ENCODE measurements around the gene GPR62. TPM values are rescaled to one million over a fixed set of nuclear protein-coding genes. Genes with fewer than 3 reads are reported as not detected.

GPR62 gene
- total and polyA plus RNA-seq, 9 of the 15 experiments (the other 6 are each of a cell fraction or from before 2014, with no cell fraction given) = not detected

DNA sequence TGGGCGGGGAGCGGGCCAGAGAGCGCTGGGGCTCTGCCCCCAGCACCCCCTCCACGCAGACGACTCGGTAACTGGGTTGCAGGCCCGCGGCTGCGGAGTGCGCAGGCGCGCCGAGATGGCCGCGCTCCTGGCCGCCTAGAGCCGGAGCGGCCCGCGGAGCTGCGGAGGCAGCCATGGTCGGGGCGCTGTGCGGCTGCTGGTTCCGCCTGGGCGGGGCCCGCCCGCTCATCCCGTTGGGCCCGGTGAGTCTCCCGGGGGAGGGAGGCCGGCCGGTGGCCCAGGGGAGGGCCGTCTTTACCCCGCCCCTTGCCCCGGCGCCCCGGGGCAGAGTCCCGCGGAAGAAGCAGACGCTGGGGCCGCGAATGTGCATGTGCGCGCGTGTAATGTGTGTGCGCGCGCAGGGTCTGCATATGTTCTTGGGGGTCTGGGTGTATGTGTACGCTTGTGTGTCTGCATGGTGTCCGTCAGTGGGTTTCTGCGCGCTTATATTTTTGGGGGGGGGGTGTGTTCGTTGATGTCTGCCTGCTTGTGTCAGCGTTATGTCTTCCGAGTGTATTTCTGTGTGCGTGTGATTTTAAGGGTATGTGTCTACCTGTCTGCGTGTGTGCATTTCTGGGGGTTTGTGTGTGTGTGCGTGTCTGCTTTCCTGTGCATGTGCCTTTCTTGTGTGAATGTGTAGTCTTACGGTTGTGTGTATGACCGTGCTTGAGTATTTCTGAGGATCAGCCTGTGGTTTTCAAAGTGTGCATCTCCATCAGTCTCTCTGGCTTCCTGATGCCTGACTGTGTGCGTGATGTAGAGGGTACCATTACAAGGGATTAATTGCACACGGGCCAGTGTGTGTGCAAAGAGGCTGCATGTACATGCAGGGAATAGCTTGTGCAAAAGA lies 20.0 kb downstream of the GPR62 start, which contains the start of gene ABHD14A (continued):
- TF ChIP-seq, protein P1, sequence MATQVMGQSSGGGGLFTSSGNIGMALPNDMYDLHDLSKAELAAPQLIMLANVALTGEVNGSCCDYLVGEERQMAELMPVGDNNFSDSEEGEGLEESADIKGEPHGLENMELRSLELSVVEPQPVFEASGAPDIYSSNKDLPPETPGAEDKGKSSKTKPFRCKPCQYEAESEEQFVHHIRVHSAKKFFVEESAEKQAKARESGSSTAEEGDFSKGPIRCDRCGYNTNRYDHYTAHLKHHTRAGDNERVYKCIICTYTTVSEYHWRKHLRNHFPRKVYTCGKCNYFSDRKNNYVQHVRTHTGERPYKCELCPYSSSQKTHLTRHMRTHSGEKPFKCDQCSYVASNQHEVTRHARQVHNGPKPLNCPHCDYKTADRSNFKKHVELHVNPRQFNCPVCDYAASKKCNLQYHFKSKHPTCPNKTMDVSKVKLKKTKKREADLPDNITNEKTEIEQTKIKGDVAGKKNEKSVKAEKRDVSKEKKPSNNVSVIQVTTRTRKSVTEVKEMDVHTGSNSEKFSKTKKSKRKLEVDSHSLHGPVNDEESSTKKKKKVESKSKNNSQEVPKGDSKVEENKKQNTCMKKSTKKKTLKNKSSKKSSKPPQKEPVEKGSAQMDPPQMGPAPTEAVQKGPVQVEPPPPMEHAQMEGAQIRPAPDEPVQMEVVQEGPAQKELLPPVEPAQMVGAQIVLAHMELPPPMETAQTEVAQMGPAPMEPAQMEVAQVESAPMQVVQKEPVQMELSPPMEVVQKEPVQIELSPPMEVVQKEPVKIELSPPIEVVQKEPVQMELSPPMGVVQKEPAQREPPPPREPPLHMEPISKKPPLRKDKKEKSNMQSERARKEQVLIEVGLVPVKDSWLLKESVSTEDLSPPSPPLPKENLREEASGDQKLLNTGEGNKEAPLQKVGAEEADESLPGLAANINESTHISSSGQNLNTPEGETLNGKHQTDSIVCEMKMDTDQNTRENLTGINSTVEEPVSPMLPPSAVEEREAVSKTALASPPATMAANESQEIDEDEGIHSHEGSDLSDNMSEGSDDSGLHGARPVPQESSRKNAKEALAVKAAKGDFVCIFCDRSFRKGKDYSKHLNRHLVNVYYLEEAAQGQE (IDR thresholded peaks at IDR 0.05; ENCODE audit: borderline replicate concordance) = peak; percentile 68
- TF ChIP-seq, protein P1 (CRISPR knock-in tag; IDR thresholded peaks at IDR 0.05; ENCODE audit: low read depth) = 0 out of 2 replicates have a peak, but pooled peaks have one; percentile 20
- TF ChIP-seq, protein P2, sequence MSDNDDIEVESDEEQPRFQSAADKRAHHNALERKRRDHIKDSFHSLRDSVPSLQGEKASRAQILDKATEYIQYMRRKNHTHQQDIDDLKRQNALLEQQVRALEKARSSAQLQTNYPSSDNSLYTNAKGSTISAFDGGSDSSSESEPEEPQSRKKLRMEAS (CRISPR knock-in tag; IDR thresholded peaks at IDR 0.05) = 0 out of 2 replicates have a peak, but pooled peaks have one; percentile 38
- TF ChIP-seq ZNF561 (CRISPR knock-in tag; conservative IDR thresholded peaks at IDR 0.05) = no peak
- TF ChIP-seq KDM1A (IDR thresholded peaks at IDR 0.05) = peak in 1 of 2 experiments; percentile 82; a peak in 2 of 4 replicates
- no peak for TF ChIP-seq TSC22D4 (tag; IDR thresholded peaks at IDR 0.05)
- TF ChIP-seq U2AF1 (optimal IDR thresholded peaks at IDR 0.05; ENCODE audit: low read depth, low read length) = no peak
- TF ChIP-seq ZNF77 (CRISPR knock-in tag; IDR thresholded peaks at IDR 0.05) = no peak
- no peak for TF ChIP-seq KLF16 (IDR thresholded peaks at IDR 0.05)
- TF ChIP-seq PHF8 (IDR thresholded peaks at IDR 0.05; ENCODE audit: borderline replicate concordance, low read length) = peak; percentile 61; the same call in 1 of the 2 replicates
- TF ChIP-seq, protein P3, sequence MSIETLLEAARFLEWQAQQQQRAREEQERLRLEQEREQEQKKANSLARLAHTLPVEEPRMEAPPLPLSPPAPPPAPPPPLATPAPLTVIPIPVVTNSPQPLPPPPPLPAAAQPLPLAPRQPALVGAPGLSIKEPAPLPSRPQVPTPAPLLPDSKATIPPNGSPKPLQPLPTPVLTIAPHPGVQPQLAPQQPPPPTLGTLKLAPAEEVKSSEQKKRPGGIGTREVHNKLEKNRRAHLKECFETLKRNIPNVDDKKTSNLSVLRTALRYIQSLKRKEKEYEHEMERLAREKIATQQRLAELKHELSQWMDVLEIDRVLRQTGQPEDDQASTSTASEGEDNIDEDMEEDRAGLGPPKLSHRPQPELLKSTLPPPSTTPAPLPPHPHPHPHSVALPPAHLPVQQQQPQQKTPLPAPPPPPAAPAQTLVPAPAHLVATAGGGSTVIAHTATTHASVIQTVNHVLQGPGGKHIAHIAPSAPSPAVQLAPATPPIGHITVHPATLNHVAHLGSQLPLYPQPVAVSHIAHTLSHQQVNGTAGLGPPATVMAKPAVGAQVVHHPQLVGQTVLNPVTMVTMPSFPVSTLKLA (conservative IDR thresholded peaks at IDR 0.05) = peak in 1 of 2 experiments; percentile 34; a peak in 1 of 4 replicates
- TF ChIP-seq ELF1 (tag; IDR thresholded peaks at IDR 0.05) = no peak
- no peak for TF ChIP-seq XRCC4 (IDR thresholded peaks at IDR 0.05; ENCODE audit: extremely low read depth, insufficient read depth, insufficient read length)
- TF ChIP-seq, protein P4, sequence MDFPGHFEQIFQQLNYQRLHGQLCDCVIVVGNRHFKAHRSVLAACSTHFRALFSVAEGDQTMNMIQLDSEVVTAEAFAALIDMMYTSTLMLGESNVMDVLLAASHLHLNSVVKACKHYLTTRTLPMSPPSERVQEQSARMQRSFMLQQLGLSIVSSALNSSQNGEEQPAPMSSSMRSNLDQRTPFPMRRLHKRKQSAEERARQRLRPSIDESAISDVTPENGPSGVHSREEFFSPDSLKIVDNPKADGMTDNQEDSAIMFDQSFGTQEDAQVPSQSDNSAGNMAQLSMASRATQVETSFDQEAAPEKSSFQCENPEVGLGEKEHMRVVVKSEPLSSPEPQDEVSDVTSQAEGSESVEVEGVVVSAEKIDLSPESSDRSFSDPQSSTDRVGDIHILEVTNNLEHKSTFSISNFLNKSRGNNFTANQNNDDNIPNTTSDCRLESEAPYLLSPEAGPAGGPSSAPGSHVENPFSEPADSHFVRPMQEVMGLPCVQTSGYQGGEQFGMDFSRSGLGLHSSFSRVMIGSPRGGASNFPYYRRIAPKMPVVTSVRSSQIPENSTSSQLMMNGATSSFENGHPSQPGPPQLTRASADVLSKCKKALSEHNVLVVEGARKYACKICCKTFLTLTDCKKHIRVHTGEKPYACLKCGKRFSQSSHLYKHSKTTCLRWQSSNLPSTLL (IDR thresholded peaks at IDR 0.05) = 0 out of 2 replicates have a peak, but pooled peaks have one; percentile 52
- peak; percentile 60 for TF ChIP-seq CCNT2 (IDR thresholded peaks at IDR 0.05; ENCODE audit: borderline replicate concordance, extremely low read depth, insufficient read length, low read depth, low read length)

Data from K562 (cell line).